GM21367 (cell line): Measurements from ENCODE around the gene KRT25.
"Not testable (repeated sequence)": the region's sequence is repeated elsewhere in the genome, so short reads cannot be mapped to it uniquely, and the experiment has no call there.

ENCODE experiments used
- ATAC-seq: cut with Tn5 transposase; IDR thresholded peaks from one replicate; pipeline ENCODE4 v1.9.1; 2021; ENCODE audit not compliant: unreplicated experiment

The KRT25 gene

GRCh38 chr17:40760105-40761016 lies 5.2 kb upstream of the KRT25 start:
- no peak for ATAC-seq

- ATAC-seq, result no peak
Measured at GRCh38 chr17:40753804-40754203, 1.3 kb downstream of the KRT25 start.

DNA sequence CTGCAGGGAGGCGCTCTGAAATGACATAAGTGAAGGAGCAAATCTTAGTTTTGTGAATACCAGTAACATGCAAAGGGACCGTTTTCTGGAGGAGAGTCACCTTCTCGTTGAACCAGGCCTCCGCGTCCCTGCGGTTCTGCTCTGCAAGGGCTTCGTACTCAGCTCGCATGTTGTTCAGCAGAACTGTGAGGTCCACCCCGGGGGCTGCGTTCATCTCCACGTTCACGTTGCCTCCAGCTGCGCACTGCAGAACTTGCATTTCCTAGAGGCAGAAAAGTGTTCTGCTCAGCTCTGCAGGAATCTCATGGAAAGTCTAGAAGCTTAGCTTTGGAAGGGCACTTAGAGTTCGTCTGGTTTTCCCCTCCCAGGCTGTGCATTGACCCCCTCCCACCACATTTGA lies 4.1 kb downstream of the KRT25 start:
- no peak for ATAC-seq

DNA sequence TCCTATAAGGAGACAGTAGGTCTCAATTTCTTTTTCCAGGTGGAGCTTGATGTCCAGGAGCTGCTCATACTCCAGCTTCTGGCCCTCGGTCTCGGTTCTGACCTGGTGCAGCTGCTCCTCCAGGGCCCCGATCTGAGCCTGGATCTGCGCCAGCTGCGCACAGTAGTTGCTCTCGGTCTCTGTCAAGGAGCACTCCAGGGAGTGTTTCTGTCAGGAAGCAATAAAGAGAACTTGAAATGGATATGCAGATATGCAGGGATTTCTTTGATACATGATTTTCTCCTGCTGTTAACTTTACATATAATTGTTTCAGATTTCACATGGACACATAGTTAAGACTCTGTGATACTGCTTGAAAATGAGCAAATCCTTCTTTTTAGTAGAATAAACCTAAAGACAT lies 4.7 kb downstream of the KRT25 start:
- ATAC-seq, result no peak

DNA sequence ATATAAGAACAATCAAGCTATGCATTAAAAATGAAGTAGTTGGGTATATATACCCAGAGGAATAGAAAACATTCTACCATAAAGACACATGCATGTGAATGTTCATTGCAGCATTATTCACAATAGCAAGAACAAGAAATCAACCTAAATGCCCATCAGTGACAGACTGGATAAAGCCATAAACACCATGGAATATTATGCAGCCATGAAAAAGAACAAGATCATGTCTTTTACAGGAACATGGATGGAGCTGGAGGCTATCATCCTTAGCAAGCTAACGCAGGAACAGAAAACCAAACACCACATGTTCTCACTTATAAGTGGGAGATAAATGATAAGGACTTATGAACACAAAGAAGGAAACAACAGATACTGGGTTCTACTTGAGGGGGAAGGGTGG lies 6.5 kb downstream of the KRT25 start:
- not testable (repeated sequence) for ATAC-seq

- no peak for ATAC-seq
Measured at GRCh38 chr17:40738553-40738952, 16.6 kb downstream of the KRT25 start.

- ATAC-seq, result no peak
Measured at GRCh38 chr17:40735016-40735415, 20.1 kb downstream of the KRT25 start.

DNA sequence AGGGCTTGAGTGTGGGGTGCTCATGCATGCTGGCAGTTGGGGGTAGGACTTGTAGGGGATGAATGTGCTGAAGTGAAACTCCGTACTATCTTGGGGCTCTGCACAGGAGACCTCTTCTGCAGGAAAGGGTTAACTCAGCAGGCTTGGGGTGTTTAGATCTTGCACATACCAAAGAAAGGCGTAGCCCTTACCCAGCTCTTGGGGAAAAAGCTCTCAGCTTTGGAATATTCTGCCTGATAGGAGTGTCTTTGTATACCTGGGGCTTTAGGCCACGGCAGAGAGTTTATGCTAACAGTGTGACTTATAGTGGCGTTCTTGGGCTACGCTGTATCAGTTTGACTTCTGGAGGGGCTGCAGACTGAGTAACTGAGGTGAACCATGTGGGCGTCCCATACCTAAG lies 21.1 kb downstream of the KRT25 start:
- ATAC-seq, result no peak

DNA sequence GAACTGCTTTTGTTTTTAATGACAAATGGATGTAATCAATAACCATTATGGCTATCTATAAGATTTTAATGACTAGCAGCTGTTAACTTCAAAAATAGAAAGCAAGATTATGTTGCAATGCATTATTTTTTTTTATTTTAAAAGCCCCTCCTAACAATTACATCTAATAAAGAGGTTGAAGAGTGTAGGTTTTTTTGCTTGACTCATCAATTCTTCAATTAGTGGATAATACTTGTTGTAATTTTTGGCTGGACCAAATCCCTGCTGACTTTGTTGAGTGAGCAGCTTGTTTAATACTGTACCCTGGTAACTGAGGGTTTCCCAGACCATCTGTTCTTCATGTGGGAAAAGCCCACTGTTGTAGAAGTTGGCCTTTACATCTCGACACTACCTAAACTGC lies 24.2 kb downstream of the KRT25 start:
- no peak for ATAC-seq

DNA sequence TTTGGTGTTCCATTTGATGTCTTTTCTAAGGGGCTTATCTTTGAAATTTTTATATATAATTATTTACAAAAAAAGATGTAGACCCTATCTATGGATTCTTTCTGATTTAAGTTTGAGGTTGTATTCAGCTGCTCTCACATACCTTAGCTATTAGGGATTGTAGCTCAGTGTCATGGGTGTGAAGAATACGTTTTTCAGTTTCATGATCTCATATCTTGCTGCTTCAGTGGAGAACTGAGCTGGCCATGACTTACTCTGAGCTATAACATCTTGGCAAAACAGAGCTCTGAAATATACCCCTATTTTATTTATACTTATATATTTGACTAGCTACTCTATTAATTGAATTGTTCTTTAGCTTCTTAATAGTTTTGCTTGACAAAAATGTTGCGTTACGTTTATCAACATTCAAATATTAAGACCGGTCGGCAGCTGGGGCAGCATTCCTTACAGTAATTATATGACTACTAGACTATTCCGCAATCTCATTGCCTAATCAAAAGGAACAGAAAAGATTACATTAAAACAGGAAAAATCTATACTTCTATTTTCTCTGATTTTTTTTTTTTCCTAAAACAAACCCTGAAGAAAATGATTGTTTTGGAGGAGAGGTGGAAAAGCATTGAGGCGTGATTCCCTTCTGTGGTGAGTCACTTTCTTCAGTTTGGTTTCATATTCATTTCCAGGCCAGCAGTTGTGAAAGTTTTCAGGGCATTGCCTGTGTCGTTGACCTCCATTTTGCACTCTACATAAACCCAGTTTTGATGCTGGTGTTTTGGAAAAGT lies 27.5 kb downstream of the KRT25 start:
- ATAC-seq, result no peak

GRCh38 chr17:40726919-40727318 lies 28.2 kb downstream of the KRT25 start:
- ATAC-seq, result no peak

GRCh38 chr17:40724656-40725055 lies 30.5 kb downstream of the KRT25 start:
- no peak for ATAC-seq

- ATAC-seq, result no peak
Measured at GRCh38 chr17:40722241-40722640, 32.9 kb downstream of the KRT25 start.

GRCh38 chr17:40720899-40721298 lies 34.2 kb downstream of the KRT25 start:
- no peak for ATAC-seq

DNA sequence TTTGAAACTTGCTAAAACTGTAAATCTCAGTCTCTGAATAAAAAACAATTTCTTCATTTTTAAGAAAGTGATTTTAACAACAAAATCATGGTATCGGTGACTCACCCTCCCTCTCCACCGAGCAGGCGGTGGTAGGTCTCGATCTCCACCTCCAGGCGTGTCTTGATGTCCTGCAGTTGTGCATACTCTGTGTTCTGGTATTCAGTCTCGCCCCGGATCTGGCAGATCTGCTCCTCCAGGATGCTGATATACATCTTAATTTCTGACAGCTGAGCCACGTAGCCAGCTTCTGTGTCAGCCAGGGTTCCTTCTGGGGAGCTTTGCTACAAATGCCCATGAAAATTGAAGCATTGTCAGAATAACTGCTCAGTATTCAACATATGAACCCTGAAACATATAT lies 36.2 kb downstream of the KRT25 start:
- ATAC-seq, result no peak

- no peak for ATAC-seq
Measured at GRCh38 chr17:40717776-40718175, 37.4 kb downstream of the KRT25 start.

DNA sequence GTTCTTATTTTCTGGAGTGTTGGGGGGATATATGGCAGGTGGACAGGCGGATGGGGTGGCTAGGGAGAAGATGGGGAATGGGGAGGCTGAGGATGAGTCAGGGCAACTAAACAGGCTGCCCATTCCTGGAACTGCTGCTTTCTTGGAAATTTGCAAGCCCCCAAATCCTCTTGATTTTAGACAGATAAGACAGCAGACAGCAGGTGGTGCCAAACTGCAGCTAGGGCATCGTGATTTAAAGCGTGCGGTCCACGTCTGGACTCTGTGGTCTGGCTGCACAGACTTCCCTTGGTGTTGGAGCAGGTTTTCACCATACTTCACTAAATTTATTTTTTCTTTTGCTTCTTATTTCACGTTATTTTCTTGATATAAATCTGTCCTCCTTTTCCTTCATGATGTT lies 40.7 kb downstream of the KRT25 start:
- no peak for ATAC-seq

- ATAC-seq, result no peak
Measured at GRCh38 chr17:40707745-40708144, 47.4 kb downstream of the KRT25 start.

- no peak for ATAC-seq
Measured at GRCh38 chr17:40705584-40705983, 49.5 kb downstream of the KRT25 start.

DNA sequence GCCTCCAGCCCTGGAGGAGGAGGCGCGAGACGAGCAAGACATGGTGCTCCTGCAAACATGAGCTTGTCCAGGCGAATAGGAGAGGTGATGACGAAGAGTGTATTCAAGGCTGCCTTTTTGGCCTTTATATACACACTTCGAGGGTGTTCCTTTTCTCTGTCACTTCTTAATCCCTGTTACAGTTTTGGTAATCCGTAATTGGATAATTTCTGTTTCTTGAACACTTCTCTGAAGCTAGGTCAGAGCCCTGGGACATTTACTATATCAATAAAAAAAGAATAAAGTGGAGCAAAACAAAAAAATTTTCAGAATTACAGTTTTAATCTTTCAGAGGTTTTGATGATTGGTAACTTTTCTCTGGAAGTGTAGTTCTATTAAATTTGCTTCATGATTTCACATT lies 51.5 kb downstream of the KRT25 start, which contains the start of gene KRT24:
KRT24 (minus strand) TSS at position 101 of the 400 bp plus-strand sequence; CDS start at position 42, 59 bp downstream.
- ATAC-seq, result no peak

- no peak for ATAC-seq
Measured at GRCh38 chr17:40702271-40702670, 52.9 kb downstream of the KRT25 start.

GRCh38 chr17:40699853-40700252 lies 55.3 kb downstream of the KRT25 start:
- no peak for ATAC-seq
